Panc1 (cell line): Measurements from ENCODE around the gene GFOD2. TPM values are rescaled to one million over a fixed set of nuclear protein-coding genes. Genes with fewer than 3 reads are reported as not detected.

Source experiments
- ATAC-seq: fragments of 200-7000 bp; cut with Tn5 transposase; 2 replicates; pipeline ENCODE4 v1.9.1; 2020; ENCODE audit warnings: mild to moderate bottlenecking, moderate library complexity
- BruUV-seq: library from RNA; stranded (reverse); fragments of 400-500 nt; replicated peaks from 2 replicates; lab custom pipeline; 2021; lab: Mats Ljungman, UMichigan
- CTCF ChIA-PET: fragments of 300-600 bp; sonication (Branson Sonifier 250); formaldehyde crosslinking; loops from one replicate; lab custom pipeline; 2022; ENCODE audit warnings: antibody characterized with exemption; lab: Charles Lee
- POLR2A ChIA-PET: fragments of 300-600 bp; sonication (Branson Sonifier 250); formaldehyde crosslinking; loops from one replicate; lab custom pipeline; 2022; ENCODE audit warnings: antibody characterized with exemption; lab: Charles Lee
- DNase-seq: peaks from one replicate; pipeline ENCODE4 v3.0.0-alpha.2; 2010; ENCODE audit warnings: low read depth, low spot score
- H3K27ac ChIP-seq: 2 replicates; pipeline ENCODE4 v1.5.1; 2011; ENCODE audit warnings: mild to moderate bottlenecking, low read length, inconsistent platforms
- H3K27me3 ChIP-seq: fragments of 200-500 bp; sonication (Bioruptor generic); 2 replicates; pipeline ENCODE4 v1.6.0; 2014; ENCODE audit warnings: low read length, inconsistent platforms; ENCODE audit not compliant: control insufficient read depth, insufficient read depth
- H3K36me3 ChIP-seq: fragments of 200-500 bp; sonication (Bioruptor generic); 2 replicates; pipeline ENCODE4 v1.5.1; 2014; ENCODE audit warnings: inconsistent platforms, mild to moderate bottlenecking, low read length, moderate library complexity; ENCODE audit not compliant: control insufficient read depth, insufficient read depth
- H3K4me1 ChIP-seq: 2 replicates; pipeline ENCODE4 v1.5.1; 2011; ENCODE audit warnings: inconsistent platforms, mild to moderate bottlenecking, low read length, moderate library complexity; ENCODE audit not compliant: control insufficient read depth, insufficient read depth
- H3K4me3 ChIP-seq, 2 experiments: 2 replicates each; pipeline ENCODE4 v1.5.1; 2011 to 2012; ENCODE audit warnings: low read depth in 2 of 2, low read length in 2 of 2, mild to moderate bottlenecking in 2 of 2, inconsistent platforms in 1 of 2, moderate library complexity in 1 of 2
- H3K9me3 ChIP-seq: fragments of 200-500 bp; sonication (Bioruptor generic); 2 replicates; pipeline ENCODE4 v1.5.1; 2014; ENCODE audit warnings: low read depth, mild to moderate bottlenecking, inconsistent platforms, low read length, moderate library complexity; ENCODE audit not compliant: control insufficient read depth, insufficient read depth
- CTCF ChIP-seq: fragments of 450-650 bp; IDR thresholded peaks from 2 replicates; pipeline ENCODE4 v1.5.1; 2017; ENCODE audit warnings: mild to moderate bottlenecking
- POLR2AphosphoS5 ChIP-seq: IDR thresholded peaks from 2 replicates; pipeline ENCODE4 v1.6.1; 2012; ENCODE audit warnings: mild to moderate bottlenecking, low read depth, low read length, moderate library complexity
- SIN3A ChIP-seq: IDR thresholded peaks from 2 replicates; pipeline ENCODE4 v1.6.1; 2012; ENCODE audit warnings: low read depth, mild to moderate bottlenecking, low read length, moderate library complexity, borderline replicate concordance; ENCODE audit not compliant: insufficient read depth
- TCF7L2 ChIP-seq: IDR thresholded peaks from 2 replicates; pipeline ENCODE4 v1.6.1; 2011; ENCODE audit warnings: mild to moderate bottlenecking, low read depth, low read length, inconsistent platforms
- in situ Hi-C: cut with HindIII; loops from 2 replicates; pipeline ENCODE4 v1.10.0; 2016; ENCODE audit warnings: low sequenced_read_pairs, low pct_unique_long_range_greater_than_20kb
- intact Hi-C: fragments of 100-400 bp; cut with micrococcal nuclease; formaldehyde crosslinking; loops from one replicate; pipeline ENCODE4 v1.10.0; 2022; ENCODE audit not compliant: unreplicated experiment
- total RNA-seq: library from RNA; stranded (reverse); gene quantifications from one replicate; pipeline ENCODE4 v1.2.1, GENCODE V29; 2021; ENCODE audit not compliant: unreplicated experiment
- TF ChIP-seq, protein P1 (sequence below), 2 experiments: IDR thresholded peaks; 2 replicates each; pipeline ENCODE4 v1.6.1; 2011 to 2012; ENCODE audit warnings: low read depth in 2 of 2, control low read depth in 1 of 2, low read length in 1 of 2, mild to moderate bottlenecking in 1 of 2, moderate library complexity in 1 of 2; ENCODE audit not compliant: insufficient read depth in 1 of 2

Gene GFOD2
- total RNA-seq, 1 experiment from 2014 or later: 15.1 TPM

DNA sequence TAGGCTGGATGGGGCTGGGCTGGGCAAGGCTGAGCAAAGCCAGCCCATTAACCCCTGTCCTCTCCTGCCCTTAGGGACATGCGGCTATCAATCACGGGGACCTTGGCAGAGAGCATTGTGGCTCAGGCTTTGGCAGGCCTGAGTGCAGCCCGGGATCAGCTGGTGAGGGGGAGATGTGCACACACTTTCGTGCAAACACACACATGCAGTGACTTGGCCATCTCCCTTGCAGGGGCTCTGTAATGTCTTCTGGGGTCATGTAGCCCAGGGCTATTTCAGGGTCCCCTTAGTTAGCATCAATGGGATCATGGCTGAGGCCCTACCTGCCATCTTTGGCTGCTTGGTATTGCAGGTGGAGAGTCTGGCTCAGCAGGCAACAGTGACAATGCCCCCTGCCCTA lies 67.3 kb downstream of the GFOD2 start:
- intact Hi-C loops (no loop called here), in situ Hi-C loops (no loop called here)
- CTCF ChIA-PET: no interaction called here
- POLR2A ChIA-PET: no interaction called here
- Histone ChIP-seq H3K27ac (no peak overlapping the region), H3K4me3 (no peak overlapping the region), H3K36me3 (no peaks in the 10 kb centered on the region), H3K27me3 (no peaks in the 10 kb centered on the region), H3K4me1 (no peaks in the 10 kb centered on the region), H3K9me3 (no peaks in the 10 kb centered on the region)
- DNase-seq (no peak), ATAC-seq (no peak)
- no TSS peak for BruUV-seq
- no peak for TF ChIP-seq TCF7L2
- TF ChIP-seq, protein P1, sequence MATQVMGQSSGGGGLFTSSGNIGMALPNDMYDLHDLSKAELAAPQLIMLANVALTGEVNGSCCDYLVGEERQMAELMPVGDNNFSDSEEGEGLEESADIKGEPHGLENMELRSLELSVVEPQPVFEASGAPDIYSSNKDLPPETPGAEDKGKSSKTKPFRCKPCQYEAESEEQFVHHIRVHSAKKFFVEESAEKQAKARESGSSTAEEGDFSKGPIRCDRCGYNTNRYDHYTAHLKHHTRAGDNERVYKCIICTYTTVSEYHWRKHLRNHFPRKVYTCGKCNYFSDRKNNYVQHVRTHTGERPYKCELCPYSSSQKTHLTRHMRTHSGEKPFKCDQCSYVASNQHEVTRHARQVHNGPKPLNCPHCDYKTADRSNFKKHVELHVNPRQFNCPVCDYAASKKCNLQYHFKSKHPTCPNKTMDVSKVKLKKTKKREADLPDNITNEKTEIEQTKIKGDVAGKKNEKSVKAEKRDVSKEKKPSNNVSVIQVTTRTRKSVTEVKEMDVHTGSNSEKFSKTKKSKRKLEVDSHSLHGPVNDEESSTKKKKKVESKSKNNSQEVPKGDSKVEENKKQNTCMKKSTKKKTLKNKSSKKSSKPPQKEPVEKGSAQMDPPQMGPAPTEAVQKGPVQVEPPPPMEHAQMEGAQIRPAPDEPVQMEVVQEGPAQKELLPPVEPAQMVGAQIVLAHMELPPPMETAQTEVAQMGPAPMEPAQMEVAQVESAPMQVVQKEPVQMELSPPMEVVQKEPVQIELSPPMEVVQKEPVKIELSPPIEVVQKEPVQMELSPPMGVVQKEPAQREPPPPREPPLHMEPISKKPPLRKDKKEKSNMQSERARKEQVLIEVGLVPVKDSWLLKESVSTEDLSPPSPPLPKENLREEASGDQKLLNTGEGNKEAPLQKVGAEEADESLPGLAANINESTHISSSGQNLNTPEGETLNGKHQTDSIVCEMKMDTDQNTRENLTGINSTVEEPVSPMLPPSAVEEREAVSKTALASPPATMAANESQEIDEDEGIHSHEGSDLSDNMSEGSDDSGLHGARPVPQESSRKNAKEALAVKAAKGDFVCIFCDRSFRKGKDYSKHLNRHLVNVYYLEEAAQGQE (IDR thresholded peaks at IDR 0.05; ENCODE audit: insufficient read depth in 1 of 2, low read depth in 2 of 2, low read length in 1 of 2): no peak
- TF ChIP-seq CTCF: no peak
- TF ChIP-seq POLR2AphosphoS5: no peak
- no peak for TF ChIP-seq SIN3A

- in situ Hi-C loops: no loop called here
- TF ChIP-seq CTCF (no peak), TCF7L2 (no peak), SIN3A (no peak), POLR2AphosphoS5 (no peak)
- TF ChIP-seq, protein P1 (IDR thresholded peaks at IDR 0.05; ENCODE audit: insufficient read depth in 1 of 2, low read depth in 2 of 2, low read length in 1 of 2): no peak
- Histone ChIP-seq H3K27me3 (no peaks in the 10 kb centered on the region), H3K27ac (no peak overlapping the region), H3K9me3 (no peaks in the 10 kb centered on the region), H3K4me3 (no peak overlapping the region), H3K36me3 (no peaks in the 10 kb centered on the region), H3K4me1 (no peaks in the 10 kb centered on the region)
- CTCF ChIA-PET: no interaction called here
- DNase-seq: no peak
- ATAC-seq: no peak
- no TSS peak for BruUV-seq
- intact Hi-C loops: no loop called here
- POLR2A ChIA-PET: no interaction called here
Measured at GRCh38 chr16:67651039-67651438, 68.1 kb downstream of the GFOD2 start.
